DND-41 (cell line): Measurements from ENCODE around the gene SPATA31A1.
"Not testable (repeated sequence)": the region's sequence is repeated elsewhere in the genome, so short reads cannot be mapped to it uniquely, and the experiment has no call there.

Source experiments
- ATAC-seq: fragments of 200-7000 bp; cut with Tn5 transposase; 3 replicates; pipeline ENCODE4 v1.9.1; 2021; ENCODE audit warnings: low read depth; ENCODE audit not compliant: insufficient read depth
- DNase-seq: peaks from one replicate; pipeline ENCODE4 v3.0.0-alpha.2; 2020
- H2AFZ ChIP-seq: 2 replicates; pipeline ENCODE4 v1.6.0; 2012; ENCODE audit warnings: low read depth, low read length
- H3K27ac ChIP-seq: 2 replicates; pipeline ENCODE4 v1.5.1; 2012; ENCODE audit warnings: low read length, inconsistent platforms
- H3K27me3 ChIP-seq: fragments of 200-600 bp; sonication (generic); 2 replicates; pipeline ENCODE4 v1.6.0; 2012; ENCODE audit warnings: low read length, mild to moderate bottlenecking, inconsistent platforms; ENCODE audit not compliant: insufficient read depth, poor library complexity
- H3K36me3 ChIP-seq: 2 replicates; pipeline ENCODE4 v1.5.1; 2012; ENCODE audit warnings: low read length, inconsistent platforms; ENCODE audit not compliant: insufficient read depth
- H3K4me1 ChIP-seq: 2 replicates; pipeline ENCODE4 v1.5.1; 2012; ENCODE audit warnings: mild to moderate bottlenecking, low read length; ENCODE audit not compliant: insufficient read depth
- H3K4me2 ChIP-seq: 2 replicates; pipeline ENCODE4 v1.6.0; 2012; ENCODE audit warnings: mild to moderate bottlenecking, moderate library complexity, low read length, inconsistent platforms; ENCODE audit not compliant: insufficient read depth
- H3K4me3 ChIP-seq, 2 experiments: fragments of 200-600 bp in 1 of 2; shearing (Covaris generic) in 1 of 2; 2 replicates each; pipeline ENCODE4 v1.5.1; 2012 to 2016; ENCODE audit warnings: inconsistent platforms in 2 of 2, low read length in 2 of 2, mild to moderate bottlenecking in 2 of 2, low read depth in 1 of 2, moderate library complexity in 1 of 2
- H3K79me2 ChIP-seq: 2 replicates; pipeline ENCODE4 v1.6.0; 2012; ENCODE audit warnings: low read length, inconsistent platforms; ENCODE audit not compliant: insufficient read depth
- H3K9ac ChIP-seq: 2 replicates; pipeline ENCODE4 v1.6.0; 2012; ENCODE audit warnings: low read depth, mild to moderate bottlenecking, inconsistent platforms, low read length, moderate library complexity
- H3K9me3 ChIP-seq: 2 replicates; pipeline ENCODE4 v1.5.1; 2012; ENCODE audit warnings: low read length, moderate library complexity, mild to moderate bottlenecking, inconsistent platforms; ENCODE audit not compliant: insufficient read depth, severe bottlenecking
- H4K20me1 ChIP-seq: 2 replicates; pipeline ENCODE4 v1.6.0; 2012; ENCODE audit warnings: low read length; ENCODE audit not compliant: insufficient read depth

SPATA31A1 gene

GRCh38 chr9:39355369-39355768, at the start of gene SPATA31A1:
Gene SPATA31A1, plus strand, starts transcription at chr9:39355669. Its CDS starts 62 bp downstream, at chr9:39355731.
- H4K20me1 ChIP-seq, H3K4me1 ChIP-seq, H3K79me2 ChIP-seq, DNase-seq, H3K9me3 ChIP-seq, H3K4me2 ChIP-seq, H3K4me3 ChIP-seq, H3K9ac ChIP-seq, H3K36me3 ChIP-seq, ATAC-seq, H3K27me3 ChIP-seq, H2AFZ ChIP-seq, H3K27ac ChIP-seq: not testable (repeated sequence)

GRCh38 chr9:39407261-39408204, 52.1 kb downstream of the SPATA31A1 start:
- not testable (repeated sequence) for H3K27me3 ChIP-seq, H3K4me1 ChIP-seq, H3K4me2 ChIP-seq, ATAC-seq, H3K9ac ChIP-seq, H3K4me3 ChIP-seq, H3K79me2 ChIP-seq, H4K20me1 ChIP-seq, H2AFZ ChIP-seq, H3K36me3 ChIP-seq, H3K9me3 ChIP-seq, DNase-seq, H3K27ac ChIP-seq

- not testable (repeated sequence) for H2AFZ ChIP-seq, H3K79me2 ChIP-seq, H3K4me1 ChIP-seq, H3K9ac ChIP-seq, H3K36me3 ChIP-seq, DNase-seq, H3K27ac ChIP-seq, H3K4me3 ChIP-seq, ATAC-seq, H3K9me3 ChIP-seq, H3K27me3 ChIP-seq, H4K20me1 ChIP-seq, H3K4me2 ChIP-seq
Measured at GRCh38 chr9:39411254-39411940, 55.9 kb downstream of the SPATA31A1 start.
